GM12878 (cell line): Measurements from ENCODE around the gene SYNGR4. TPM values are rescaled to one million over a fixed set of nuclear protein-coding genes. Genes with fewer than 3 reads are reported as not detected.

Source experiments
- ATAC-seq: fragments of 200-7000 bp; cut with Tn5 transposase; 3 replicates; pipeline ENCODE4 v1.9.1; 2020; ENCODE audit warnings: mild to moderate bottlenecking, moderate library complexity
- BruUV-seq: library from RNA; stranded (reverse); fragments of 400-500 nt; replicated peaks from 2 replicates; lab custom pipeline; 2021; lab: Mats Ljungman, UMichigan
- CTCF ChIA-PET: fragments of 300-600 bp; sonication (Branson Sonifier 250); formaldehyde crosslinking; extraction: SDS; loops from one replicate; lab custom pipeline; 2021; ENCODE audit warnings: inconsistent platforms; lab: Yijun Ruan, JAX
- POLR2A ChIA-PET: fragments of 350-600 bp; formaldehyde crosslinking; extraction: SDS; loops from one replicate; lab custom pipeline; 2021; ENCODE audit warnings: inconsistent platforms; lab: Charles Lee
- RAD21 ChIA-PET: fragments of 300-600 bp; sonication (Branson Sonifier 250); formaldehyde crosslinking; loops from one replicate; lab custom pipeline; 2023; ENCODE audit warnings: antibody characterized with exemption; ENCODE audit not compliant: unreplicated experiment; lab: Charles Lee
- SMC1A ChIA-PET: fragments of 300-600 bp; sonication (Branson Sonifier 250); formaldehyde crosslinking; loops from one replicate; lab custom pipeline; 2023; ENCODE audit not compliant: unreplicated experiment, uncharacterized antibody; lab: Charles Lee
- DNase-seq: peaks from one replicate; pipeline ENCODE4 v3.0.0-alpha.2; 2011; ENCODE audit warnings: low read depth, low spot score
- FAIRE-seq: peaks from 3 replicates; lab custom pipeline; 2011; peaks lifted over from hg19 to GRCh38; lab: Jason Lieb, UNC
- H2AFZ ChIP-seq: 2 replicates; pipeline ENCODE4 v1.6.0; 2011; ENCODE audit warnings: low read depth, low read length, control low read depth; ENCODE audit not compliant: control insufficient read depth
- H3K27ac ChIP-seq: 2 replicates; pipeline ENCODE4 v1.5.1; 2011; ENCODE audit warnings: control low read depth; ENCODE audit not compliant: control insufficient read depth, insufficient read depth
- H3K27me3 ChIP-seq, 2 experiments: replicated peaks in 1 of 2; 2 replicates each; pipeline versions ENCODE4 v1.6.0 to v1.6.1; 2011; ENCODE audit warnings: low read length in 1 of 2; ENCODE audit not compliant: control insufficient read depth in 2 of 2, insufficient read depth in 2 of 2
- H3K36me3 ChIP-seq, 2 experiments: 2 replicates each; pipeline ENCODE4 v1.5.1; 2011; ENCODE audit warnings: low read length in 1 of 2; ENCODE audit not compliant: control insufficient read depth in 2 of 2, insufficient read depth in 2 of 2
- H3K4me1 ChIP-seq: 2 replicates; pipeline ENCODE4 v1.6.1; 2011; ENCODE audit warnings: mild to moderate bottlenecking, low read length, moderate library complexity, mixed read lengths; ENCODE audit not compliant: control insufficient read depth, insufficient read depth
- H3K4me2 ChIP-seq: 2 replicates; pipeline ENCODE4 v1.6.0; 2011; ENCODE audit warnings: control low read depth; ENCODE audit not compliant: control insufficient read depth, insufficient read depth
- H3K4me3 ChIP-seq: fragments of 200-600 bp; sonication (generic); 2 replicates; pipeline ENCODE4 v1.5.1; 2016
- H3K79me2 ChIP-seq: 2 replicates; pipeline ENCODE4 v1.6.0; 2011; ENCODE audit warnings: low read length; ENCODE audit not compliant: control insufficient read depth, insufficient read depth
- H3K9ac ChIP-seq: 2 replicates; pipeline ENCODE4 v1.8.0; 2011; ENCODE audit warnings: low read length, control low read depth, mixed read lengths; ENCODE audit not compliant: control insufficient read depth, insufficient read depth
- H3K9me3 ChIP-seq: replicated peaks from 3 replicates; pipeline ENCODE4 v1.5.1; 2011; ENCODE audit warnings: mild to moderate bottlenecking, low read length; ENCODE audit not compliant: control insufficient read depth, insufficient read depth
- H4K20me1 ChIP-seq: 2 replicates; pipeline ENCODE4 v1.6.0; 2011; ENCODE audit not compliant: control insufficient read depth, insufficient read depth
- CBFB ChIP-seq: IDR thresholded peaks from 2 replicates; pipeline ENCODE4 v1.6.1; 2016; ENCODE audit warnings: antibody characterized with exemption, low read depth
- CEBPB ChIP-seq, 2 experiments: fragments of 150-350 bp in 1 of 2; IDR thresholded peaks; 2 replicates each; pipeline ENCODE4 v1.6.1; 2012 to 2014; ENCODE audit warnings: low read depth in 2 of 2, low read length in 2 of 2, borderline replicate concordance in 1 of 2, inconsistent platforms in 1 of 2
- CHD4 ChIP-seq: fragments of 200-600 bp; sonication (generic); IDR thresholded peaks from 2 replicates; pipeline ENCODE4 v1.6.1; 2016; ENCODE audit warnings: mild to moderate bottlenecking
- FOXK2 ChIP-seq: fragments of 450-650 bp; IDR thresholded peaks from 2 replicates; pipeline ENCODE4 v1.6.1; 2017; ENCODE audit warnings: mild to moderate bottlenecking, moderate library complexity
- GATAD2B ChIP-seq: fragments of 450-650 bp; conservative IDR thresholded peaks from 2 replicates; pipeline ENCODE4 v1.6.1; 2017; ENCODE audit warnings: low read depth, mild to moderate bottlenecking, moderate library complexity
- JUND ChIP-seq: IDR thresholded peaks from 2 replicates; pipeline ENCODE4 v1.6.1; 2012; ENCODE audit warnings: low read depth, mild to moderate bottlenecking, low read length, improper control_type of control experiment, moderate library complexity
- MAX ChIP-seq: IDR thresholded peaks from 2 replicates; pipeline ENCODE4 v1.6.1; 2012; ENCODE audit warnings: low read depth, low read length, improper control_type of control experiment
- MLLT1 ChIP-seq: fragments of 450-650 bp; IDR thresholded peaks from 2 replicates; pipeline ENCODE4 v1.6.1; 2016; ENCODE audit warnings: mild to moderate bottlenecking
- NR2F1 ChIP-seq: fragments of 450-650 bp; conservative IDR thresholded peaks from 2 replicates; pipeline ENCODE4 v1.6.1; 2017; ENCODE audit warnings: mild to moderate bottlenecking
- NRF1 ChIP-seq: conservative IDR thresholded peaks from 2 replicates; pipeline ENCODE4 v1.6.1; 2011; ENCODE audit warnings: mild to moderate bottlenecking, low read depth, low read length, improper control_type of control experiment
- RB1 ChIP-seq: fragments of 450-650 bp; formaldehyde crosslinking; IDR thresholded peaks from 2 replicates; pipeline ENCODE4 v1.6.1; 2017; ENCODE audit warnings: mild to moderate bottlenecking, borderline replicate concordance
- RCOR1 ChIP-seq: conservative IDR thresholded peaks from 2 replicates; pipeline ENCODE4 v1.6.1; 2012; ENCODE audit warnings: low read depth, low read length, improper control_type of control experiment
- RFX5 ChIP-seq: IDR thresholded peaks from 2 replicates; pipeline ENCODE4 v1.6.1; 2011; ENCODE audit warnings: low read depth, low read length, improper control_type of control experiment
- SKIL ChIP-seq: fragments of 450-650 bp; IDR thresholded peaks from 2 replicates; pipeline ENCODE4 v1.6.1; 2017; ENCODE audit warnings: mild to moderate bottlenecking, low read depth, inconsistent platforms; ENCODE audit not compliant: poor library complexity, severe bottlenecking
- STAT1 ChIP-seq: fragments of 450-650 bp; conservative IDR thresholded peaks from 2 replicates; pipeline ENCODE4 v1.6.1; 2014; ENCODE audit warnings: antibody characterized with exemption, mild to moderate bottlenecking
- SUPT20H ChIP-seq: IDR thresholded peaks from 2 replicates; pipeline ENCODE4 v1.6.1; 2011; ENCODE audit warnings: low read depth, mild to moderate bottlenecking, low read length, moderate library complexity, borderline replicate concordance; ENCODE audit not compliant: control insufficient read depth
- ZBTB40 ChIP-seq: fragments of 450-650 bp; IDR thresholded peaks from 2 replicates; pipeline ENCODE4 v1.6.1; 2016; ENCODE audit warnings: mild to moderate bottlenecking, moderate library complexity, borderline replicate concordance
- WGBS: methylation state at CpG from one replicate; pipeline ENCODE4 v1.1.6; 2016; ENCODE audit warnings: low lambda C conversion rate; ENCODE audit not compliant: insufficient replicate concordance, insufficient coverage; ENCODE audit errors: missing lambda C conversion rate; 5-methylcytosine and 5-hydroxymethylcytosine counted together
- in situ Hi-C: fragments of 300-500 bp; cut with MboI; formaldehyde crosslinking; loops from 9 replicates; pipeline ENCODE4 v1.14.3; 2018; ENCODE audit warnings: mixed read lengths
- intact Hi-C: fragments of 100-400 bp; cut with micrococcal nuclease; formaldehyde crosslinking; loops from one replicate; pipeline ENCODE4 v1.14.2; 2022; ENCODE audit not compliant: unreplicated experiment
- polyA plus RNA-seq, 11 experiments: library from polyadenylated mRNA; depleted of rRNA in 4 of 11; unstranded in 6 of 11; stranded (reverse) in 5 of 11; fragments of >200 nt; fragmentation: Nextera tagmentation in 4 of 11; fragmentation: Illumina TruSeq in 1 of 11; extraction: Ambion mirVana in 4 of 11; extraction: Trizol in 1 of 11; gene quantifications; 1 replicate in 1 of 11; 2 replicates in 10 of 11; pipeline versions ENCODE4 v1.2.1 to v1.2.3, GENCODE V29; 2011 to 2016; ENCODE audit warnings: inconsistent platforms in 2 of 11, missing spikeins in 2 of 11, low read depth in 1 of 11
- total RNA-seq, 4 experiments: library from RNA; depleted of rRNA in 3 of 4; stranded (reverse); fragments of >200 nt in 3 of 4; fragmentation: Illumina TruSeq in 1 of 4; extraction: Trizol in 1 of 4; gene quantifications; 2 replicates each; pipeline versions ENCODE4 v1.2.1 to v1.2.3, GENCODE V29; 2013 to 2021

Gene SYNGR4
- total and polyA plus RNA-seq, 10 of the 15 experiments (the other 5 are each of a cell fraction or from before 2014, with no cell fraction given), result 0.08 to 0.72 (median 0.17) TPM; not detected in 6

GRCh38 chr19:48373567-48373966, 9.4 kb downstream of the SYNGR4 start:
- Histone ChIP-seq H3K27ac (no peak overlapping the region), H3K4me1 (no peaks in the 10 kb centered on the region), H3K9ac (no peak overlapping the region), H3K27me3 (no peaks in the 10 kb centered on the region), H3K9me3 (no peaks in the 10 kb centered on the region), H3K4me2 (no peak overlapping the region), H3K36me3 (no peaks in the 10 kb centered on the region), H3K4me3 (no peak overlapping the region), H3K79me2 (no peaks in the 10 kb centered on the region), H2AFZ (no peak overlapping the region), H4K20me1 (no peaks in the 10 kb centered on the region)
- WGBS, result 43% methylated on average over 11 of the region's 11 CpGs
- SMC1A ChIA-PET, result interaction anchor here (0.8 kb wide), 1 partner anchor 71 kb away, joined by 3 read pairs; no protein-coding TSS in a partner anchor
- BruUV-seq, result no TSS peak
- FAIRE-seq (no peak), ATAC-seq (no peak), DNase-seq (no peak)
- CTCF ChIA-PET, result interaction anchor here (0.6 to 1.7 kb wide), 2 partner anchors 18 to 38 kb away, joined by 3 to 7 read pairs; partner anchors contain the start of gene KDELR1
- intact Hi-C loops (no loop called here), in situ Hi-C loops (no loop called here)
- POLR2A ChIA-PET, result interaction anchor here (0.5 to 0.7 kb wide), 5 partner anchors 13 to 150 kb away, joined by 3 to 4 read pairs (median 4); no protein-coding TSS in a partner anchor
- RAD21 ChIA-PET, result no interaction called here
- TF ChIP-seq MAX (no peak), RFX5 (no peak), SUPT20H (no peak), GATAD2B (no peak), STAT1 (no peak), FOXK2 (no peak), JUND (no peak), CHD4 (no peak), CEBPB (IDR thresholded peaks at IDR 0.05; ENCODE audit: borderline replicate concordance in 1 of 2, low read depth in 2 of 2, low read length in 2 of 2) (no peak), SKIL (no peak), NR2F1 (no peak), RCOR1 (no peak), CBFB (no peak), ZBTB40 (no peak), RB1 (no peak), MLLT1 (no peak), NRF1 (no peak)
